DND-41 (cell line): Measurements from ENCODE around the gene ITPR1.
A peak's percentile ranks its signal among the peaks of the same experiment; 100 is the strongest.

Experiments used
- ATAC-seq: fragments of 200-7000 bp; cut with Tn5 transposase; 3 replicates; pipeline ENCODE4 v1.9.1; 2021; ENCODE audit warnings: low read depth; ENCODE audit not compliant: insufficient read depth
- DNase-seq: peaks from one replicate; pipeline ENCODE4 v3.0.0-alpha.2; 2020
- H2AFZ ChIP-seq: 2 replicates; pipeline ENCODE4 v1.6.0; 2012; ENCODE audit warnings: low read depth, low read length
- H3K27ac ChIP-seq: 2 replicates; pipeline ENCODE4 v1.5.1; 2012; ENCODE audit warnings: low read length, inconsistent platforms
- H3K27me3 ChIP-seq: fragments of 200-600 bp; sonication (generic); 2 replicates; pipeline ENCODE4 v1.6.0; 2012; ENCODE audit warnings: low read length, mild to moderate bottlenecking, inconsistent platforms; ENCODE audit not compliant: insufficient read depth, poor library complexity
- H3K36me3 ChIP-seq: 2 replicates; pipeline ENCODE4 v1.5.1; 2012; ENCODE audit warnings: low read length, inconsistent platforms; ENCODE audit not compliant: insufficient read depth
- H3K4me1 ChIP-seq: 2 replicates; pipeline ENCODE4 v1.5.1; 2012; ENCODE audit warnings: mild to moderate bottlenecking, low read length; ENCODE audit not compliant: insufficient read depth
- H3K4me2 ChIP-seq: 2 replicates; pipeline ENCODE4 v1.6.0; 2012; ENCODE audit warnings: mild to moderate bottlenecking, moderate library complexity, low read length, inconsistent platforms; ENCODE audit not compliant: insufficient read depth
- H3K4me3 ChIP-seq, 2 experiments: fragments of 200-600 bp in 1 of 2; shearing (Covaris generic) in 1 of 2; 2 replicates each; pipeline ENCODE4 v1.5.1; 2012 to 2016; ENCODE audit warnings: inconsistent platforms in 2 of 2, low read length in 2 of 2, mild to moderate bottlenecking in 2 of 2, low read depth in 1 of 2, moderate library complexity in 1 of 2
- H3K79me2 ChIP-seq: 2 replicates; pipeline ENCODE4 v1.6.0; 2012; ENCODE audit warnings: low read length, inconsistent platforms; ENCODE audit not compliant: insufficient read depth
- H3K9ac ChIP-seq: 2 replicates; pipeline ENCODE4 v1.6.0; 2012; ENCODE audit warnings: low read depth, mild to moderate bottlenecking, inconsistent platforms, low read length, moderate library complexity
- H3K9me3 ChIP-seq: 2 replicates; pipeline ENCODE4 v1.5.1; 2012; ENCODE audit warnings: low read length, moderate library complexity, mild to moderate bottlenecking, inconsistent platforms; ENCODE audit not compliant: insufficient read depth, severe bottlenecking
- H4K20me1 ChIP-seq: 2 replicates; pipeline ENCODE4 v1.6.0; 2012; ENCODE audit warnings: low read length; ENCODE audit not compliant: insufficient read depth
- CTCF ChIP-seq: IDR thresholded peaks from 2 replicates; pipeline ENCODE4 v1.5.1; 2012; ENCODE audit warnings: borderline replicate concordance, low read length, moderate library complexity, mild to moderate bottlenecking; ENCODE audit not compliant: poor library complexity, severe bottlenecking; ENCODE audit errors: extremely low read depth
- EZH2 ChIP-seq: IDR thresholded peaks from 3 replicates; pipeline ENCODE4 v1.6.1; 2012; ENCODE audit warnings: borderline replicate concordance, low read depth, mild to moderate bottlenecking, moderate library complexity, low read length, inconsistent platforms; ENCODE audit not compliant: severe bottlenecking

Gene ITPR1

DNA sequence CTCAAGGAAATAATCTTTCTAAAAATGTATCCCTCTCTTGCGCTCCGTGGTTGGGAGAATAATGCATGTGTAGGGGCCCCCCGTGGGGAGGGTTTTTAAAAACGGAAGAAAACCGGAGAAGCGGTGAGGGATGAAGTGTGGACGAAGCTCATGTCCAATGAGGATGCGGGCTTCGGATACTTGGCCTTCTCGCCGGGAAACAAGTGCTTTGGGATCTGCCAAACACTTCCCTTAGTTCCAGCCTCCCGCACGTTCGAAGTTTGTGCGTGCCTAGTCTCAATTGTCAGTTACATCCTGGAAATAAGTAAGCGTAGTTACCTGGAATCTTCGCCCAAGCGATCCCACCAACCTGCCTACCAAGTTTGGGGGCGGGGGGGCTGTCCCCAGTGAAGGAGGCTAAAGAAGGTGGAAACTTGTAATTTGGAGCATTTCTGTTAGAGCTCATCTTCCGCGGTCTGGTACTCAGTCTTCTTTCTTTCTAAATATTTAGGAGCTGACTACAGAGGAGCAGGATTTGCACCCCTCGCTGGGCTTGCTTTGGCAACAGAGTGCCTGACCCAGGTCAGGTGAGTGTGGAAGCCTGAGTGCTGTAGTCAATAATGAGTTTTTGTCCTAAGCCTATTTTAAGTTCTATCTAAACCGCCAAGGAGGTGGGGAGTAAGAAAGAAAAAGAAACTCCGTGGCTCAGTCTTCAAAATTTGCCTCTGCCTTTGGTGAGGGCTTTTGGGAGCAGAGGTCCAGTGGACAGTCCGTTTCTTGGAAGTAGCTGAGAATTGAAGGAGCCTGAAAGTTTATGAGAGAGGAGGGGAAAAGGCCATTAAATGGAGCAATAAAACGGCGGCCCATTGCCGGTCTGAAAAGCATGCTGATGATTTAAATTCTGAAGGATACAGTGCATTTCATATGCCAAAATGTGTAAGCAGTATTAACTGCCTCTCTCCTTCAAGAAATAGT is 1.1 kb downstream of the ITPR1 start:
- Histone ChIP-seq H3K27me3 (peaks cover 25% of the 10 kb centered on the region), H3K4me1 (peaks cover 29% of the 10 kb centered on the region), H3K79me2 (no peaks in the 10 kb centered on the region), H3K9ac (peak overlapping the region; percentile 60), H3K4me3 (peak overlapping the region; percentile 63 to 79; a peak in 3 of 4 replicates), H3K36me3 (no peaks in the 10 kb centered on the region), H3K9me3 (no peaks in the 10 kb centered on the region), H4K20me1 (no peaks in the 10 kb centered on the region), H2AFZ (peak overlapping the region; percentile 81), H3K27ac (peak overlapping the region; percentile 68), H3K4me2 (peak overlapping the region; percentile 97)
- ATAC-seq (no peak), DNase-seq (no peak)
- TF ChIP-seq EZH2 (no peak), CTCF (no peak)

GRCh38 chr3:4494895-4495264 is 1.7 kb downstream of the ITPR1 start:
- Histone ChIP-seq H3K36me3 (no peaks in the 10 kb centered on the region), H3K9me3 (no peaks in the 10 kb centered on the region), H2AFZ (no peak overlapping the region), H3K4me2 (peak overlapping the region; percentile 97), H4K20me1 (no peaks in the 10 kb centered on the region), H3K27me3 (peaks cover 21% of the 10 kb centered on the region), H3K79me2 (no peaks in the 10 kb centered on the region), H3K27ac (no peak overlapping the region), H3K4me3 (peak overlapping the region in 1 of 2 experiments; percentile 79; a peak in 1 of 4 replicates), H3K9ac (peak overlapping the region; percentile 60; the same call in 1 of the 2 replicates), H3K4me1 (peaks cover 29% of the 10 kb centered on the region)
- ATAC-seq, result no peak
- no peak for DNase-seq
- TF ChIP-seq CTCF (no peak), EZH2 (no peak)

GRCh38 chr3:4495294-4496086 is 2.3 kb downstream of the ITPR1 start:
- TF ChIP-seq EZH2, result no peak
- no peak for TF ChIP-seq CTCF
- DNase-seq (no peak), ATAC-seq (no peak)
- Histone ChIP-seq H3K9me3 (no peaks in the 10 kb centered on the region), H3K4me2 (0 out of 2 replicates have a peak overlapping the region, but pooled peaks have one; percentile 97), H3K27ac (no peak overlapping the region), H2AFZ (no peak overlapping the region), H3K4me1 (peaks cover 29% of the 10 kb centered on the region), H3K9ac (no peak overlapping the region), H3K36me3 (no peaks in the 10 kb centered on the region), H3K79me2 (no peaks in the 10 kb centered on the region), H3K4me3 (no peak overlapping the region), H3K27me3 (peaks cover 19% of the 10 kb centered on the region), H4K20me1 (no peaks in the 10 kb centered on the region)
